ENCODE results near the gene NBPF14. TPM values are rescaled to one million over a fixed set of nuclear protein-coding genes. Genes with fewer than 3 reads are reported as not detected.
"Not testable (repeated sequence)": the region's sequence is repeated elsewhere in the genome, so short reads cannot be mapped to it uniquely, and the experiment has no call there.

NBPF14 gene
- polyA plus RNA-seq, 1 experiment = 29.5 TPM

GRCh38 chr1:148522072-148522471 lies 73.7 kb downstream of the NBPF14 start:
- CTCF ChIA-PET; H3K27me3 ChIP-seq (ENCODE audit: control insufficient read depth, insufficient read depth, low read length); H3K9me3 ChIP-seq (ENCODE audit: control insufficient read depth, insufficient read depth, low read length); H3K27ac ChIP-seq (ENCODE audit: low read depth, low read length): not testable (repeated sequence)
- peak overlapping the region; percentile 25; the same call in 1 of the 2 replicates for H3K4me3 ChIP-seq (ENCODE audit: low read depth, low read length)
- POLR2A ChIA-PET = interaction anchor here (0.6 kb wide), 1 partner anchor 135 kb away, joined by 3 read pairs; no protein-coding TSS in a partner anchor
- peak; percentile 52 for DNase-seq (ENCODE audit: low read depth, low spot score)

- POLR2A ChIA-PET; CTCF ChIA-PET; H3K27ac ChIP-seq (ENCODE audit: low read depth, low read length); H3K27me3 ChIP-seq (ENCODE audit: control insufficient read depth, insufficient read depth, low read length); H3K9me3 ChIP-seq (ENCODE audit: control insufficient read depth, insufficient read depth, low read length); H3K4me3 ChIP-seq (ENCODE audit: low read depth, low read length); DNase-seq (ENCODE audit: low read depth, low spot score): not testable (repeated sequence)
These were observed 81.5 kb downstream of the NBPF14 start for GRCh38 chr1:148514310-148514709.

GRCh38 chr1:148512571-148513184 lies 83.1 kb downstream of the NBPF14 start:
- H3K9me3 ChIP-seq (ENCODE audit: control insufficient read depth, insufficient read depth, low read length); DNase-seq (ENCODE audit: low read depth, low spot score); POLR2A ChIA-PET: not testable (repeated sequence)

GRCh38 chr1:148493933-148494332 lies 101.9 kb downstream of the NBPF14 start:
- H3K27me3 ChIP-seq (ENCODE audit: control insufficient read depth, insufficient read depth, low read length); CTCF ChIA-PET; H3K4me3 ChIP-seq (ENCODE audit: low read depth, low read length); POLR2A ChIA-PET; H3K9me3 ChIP-seq (ENCODE audit: control insufficient read depth, insufficient read depth, low read length); DNase-seq (ENCODE audit: low read depth, low spot score); H3K27ac ChIP-seq (ENCODE audit: low read depth, low read length): not testable (repeated sequence)

More at GRCh38 chr1:148512571-148513184, 83.1 kb downstream of the NBPF14 start:
- H3K27me3 ChIP-seq (ENCODE audit: control insufficient read depth, insufficient read depth, low read length); H3K27ac ChIP-seq (ENCODE audit: low read depth, low read length); CTCF ChIA-PET; H3K4me3 ChIP-seq (ENCODE audit: low read depth, low read length): not testable (repeated sequence)

- CTCF ChIA-PET; POLR2A ChIA-PET; H3K27me3 ChIP-seq (ENCODE audit: control insufficient read depth, insufficient read depth, low read length); H3K27ac ChIP-seq (ENCODE audit: low read depth, low read length); DNase-seq (ENCODE audit: low read depth, low spot score); H3K4me3 ChIP-seq (ENCODE audit: low read depth, low read length); H3K9me3 ChIP-seq (ENCODE audit: control insufficient read depth, insufficient read depth, low read length): not testable (repeated sequence)
These were observed 112.8 kb downstream of the NBPF14 start, which contains the start of gene PPIAL4G for GRCh38 chr1:148483029-148483428. PPIAL4G (minus strand) TSS chr1:148483302; CDS start chr1:148483252, 50 bp downstream.

Small RNA genes lying within 50 kb of the gene (small RNA-seq; reads per million reads assigned to genes)
- gene RF00003 (ENCODE audit: insufficient read length, low read depth) = 44.4 reads per million, percentile 84 among the genes with 10 or more reads in this experiment

Other genes with a start within 250 kb of the NBPF14 start
- not detected in 2 replicates for gene PPIAL4G, start 112.7 kb downstream of the NBPF14 start, polyA plus RNA-seq (2011; rRNA removed)
- gene NUDT4B, start 152.8 kb upstream of the NBPF14 start, polyA plus RNA-seq (2011; rRNA removed) = 14.5 and 18.7 TPM in 2 replicates
- gene PDE4DIP, start 248.4 kb upstream of the NBPF14 start, polyA plus RNA-seq (2011; rRNA removed) = 75.0 and 95.8 TPM in 2 replicates